GM19467 (cell line): Measurements from ENCODE around the gene KLHDC3.
"Not testable (repeated sequence)": the region's sequence is repeated elsewhere in the genome, so short reads cannot be mapped to it uniquely, and the experiment has no call there.

Experiments used
- ATAC-seq: cut with Tn5 transposase; IDR thresholded peaks from one replicate; pipeline ENCODE4 v1.9.1; 2021; ENCODE audit warnings: mild to moderate bottlenecking, moderate library complexity; ENCODE audit not compliant: unreplicated experiment

Gene KLHDC3

GRCh38 chr6:42987533-42988451 lies 26.3 kb upstream of the KLHDC3 start:
- ATAC-seq: no peak

- no peak for ATAC-seq
Observed at GRCh38 chr6:42988486-42989020, 25.5 kb upstream of the KLHDC3 start.

GRCh38 chr6:42989923-42990322 lies 24.1 kb upstream of the KLHDC3 start:
- ATAC-seq: no peak

GRCh38 chr6:42993445-42993844 lies 20.6 kb upstream of the KLHDC3 start:
- ATAC-seq: no peak

GRCh38 chr6:42996513-42996912 lies 17.5 kb upstream of the KLHDC3 start:
- ATAC-seq: no peak

- not testable (repeated sequence) for ATAC-seq
Observed at GRCh38 chr6:42998205-42998604, 15.8 kb upstream of the KLHDC3 start.

GRCh38 chr6:43001843-43002242 lies 12.2 kb upstream of the KLHDC3 start:
- ATAC-seq: no peak

- no peak for ATAC-seq
Observed at GRCh38 chr6:43005844-43006243, 8.2 kb upstream of the KLHDC3 start.

GRCh38 chr6:43006251-43006650 lies 7.8 kb upstream of the KLHDC3 start:
- no peak for ATAC-seq

GRCh38 chr6:43007126-43007525 lies 6.9 kb upstream of the KLHDC3 start:
- ATAC-seq: no peak

- no peak for ATAC-seq
Observed at GRCh38 chr6:43009124-43009523, 4.9 kb upstream of the KLHDC3 start.

GRCh38 chr6:43011207-43011606 lies 2.8 kb upstream of the KLHDC3 start:
- ATAC-seq: no peak

- ATAC-seq: no peak
Observed at GRCh38 chr6:43012364-43012763, 1.7 kb upstream of the KLHDC3 start.

- peak; percentile 3 for ATAC-seq
Observed at GRCh38 chr6:43013097-43013842, 779 bp upstream of the KLHDC3 start.

- no peak for ATAC-seq
Observed at GRCh38 chr6:43014434-43014909, 423 bp downstream of the KLHDC3 start.

- no peak for ATAC-seq
Observed at GRCh38 chr6:43016176-43016942, 2.3 kb downstream of the KLHDC3 start.

- no peak for ATAC-seq
Observed at GRCh38 chr6:43016943-43017334, 2.9 kb downstream of the KLHDC3 start.

- no peak for ATAC-seq
Observed at GRCh38 chr6:43019152-43019551, 5.1 kb downstream of the KLHDC3 start.

- ATAC-seq: no peak
Observed at GRCh38 chr6:43020052-43020705, 6.1 kb downstream of the KLHDC3 start.

GRCh38 chr6:43020847-43021246 lies 6.8 kb downstream of the KLHDC3 start:
- ATAC-seq: no peak
